H1 (cell line): ENCODE results near the gene SHROOM4.

Experiments
- CTBP2 ChIP-seq: IDR thresholded peaks from 2 replicates; pipeline ENCODE4 v1.7.0; 2011; ENCODE audit warnings: borderline replicate concordance, mild to moderate bottlenecking, moderate library complexity, mixed read lengths, low read length; ENCODE audit not compliant: insufficient read depth, insufficient read length
- SUZ12 ChIP-seq: fragments of 200-600 bp; sonication (generic); IDR thresholded peaks from 2 replicates; pipeline ENCODE4 v1.6.1; 2012; ENCODE audit warnings: mild to moderate bottlenecking, inconsistent platforms, low read length, moderate library complexity, mixed read lengths

DNA sequence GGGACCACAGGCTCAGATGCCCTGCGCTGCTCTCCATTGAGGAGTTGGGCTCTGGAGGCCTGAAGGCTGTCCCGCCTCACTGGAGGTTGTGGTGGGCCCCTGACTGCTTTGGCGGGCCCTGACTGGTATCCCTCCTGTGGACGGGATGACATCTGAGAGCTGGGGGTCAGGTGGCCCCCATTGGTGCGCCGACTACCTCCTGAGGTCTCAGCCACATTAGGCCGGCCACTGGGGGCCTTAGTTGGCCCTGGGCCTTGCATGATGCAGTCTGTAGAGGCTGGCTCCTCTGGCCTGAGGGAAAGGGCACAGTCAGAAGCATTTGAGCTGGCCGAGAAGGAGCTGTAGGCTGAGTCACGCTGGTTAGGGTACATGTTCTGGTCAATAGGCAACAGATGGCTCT lies 178.8 kb downstream of the SHROOM4 start:
- TF ChIP-seq SUZ12 (no peak), CTBP2 (no peak)
